ENCODE results near the gene FRMD4A.
"Not testable (repeated sequence)": the region's sequence is repeated elsewhere in the genome, so short reads cannot be mapped to it uniquely, and the experiment has no call there.

Gene FRMD4A

GRCh38 chr10:13830385-13830784 is 500.3 kb downstream of the FRMD4A start:
- DNase-seq: no peak

DNA sequence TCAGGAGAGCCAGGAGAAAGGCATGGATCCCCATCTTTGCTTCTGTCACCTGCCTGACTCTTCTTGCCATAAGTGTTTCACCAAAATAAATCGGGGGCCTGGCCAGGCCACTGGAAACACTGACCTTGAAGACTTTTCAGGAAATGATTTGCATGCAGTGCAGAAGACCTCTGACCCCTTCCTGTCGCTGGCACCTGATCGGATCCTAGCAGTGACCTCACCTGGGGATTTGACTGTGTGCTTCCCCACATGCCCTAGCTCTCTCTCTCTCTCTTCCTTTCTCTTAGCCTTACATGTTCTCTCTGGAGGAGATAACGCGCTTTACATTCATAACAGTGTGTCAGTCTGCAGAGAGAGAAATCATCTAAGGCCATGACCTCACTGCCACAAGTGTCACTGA is 500.9 kb downstream of the FRMD4A start:
- DNase-seq: no peak

- not testable (repeated sequence) for DNase-seq
Measured at GRCh38 chr10:13828284-13828683, 502.4 kb downstream of the FRMD4A start.

GRCh38 chr10:13827076-13827797 is 503.5 kb downstream of the FRMD4A start:
- DNase-seq: no peak

DNA sequence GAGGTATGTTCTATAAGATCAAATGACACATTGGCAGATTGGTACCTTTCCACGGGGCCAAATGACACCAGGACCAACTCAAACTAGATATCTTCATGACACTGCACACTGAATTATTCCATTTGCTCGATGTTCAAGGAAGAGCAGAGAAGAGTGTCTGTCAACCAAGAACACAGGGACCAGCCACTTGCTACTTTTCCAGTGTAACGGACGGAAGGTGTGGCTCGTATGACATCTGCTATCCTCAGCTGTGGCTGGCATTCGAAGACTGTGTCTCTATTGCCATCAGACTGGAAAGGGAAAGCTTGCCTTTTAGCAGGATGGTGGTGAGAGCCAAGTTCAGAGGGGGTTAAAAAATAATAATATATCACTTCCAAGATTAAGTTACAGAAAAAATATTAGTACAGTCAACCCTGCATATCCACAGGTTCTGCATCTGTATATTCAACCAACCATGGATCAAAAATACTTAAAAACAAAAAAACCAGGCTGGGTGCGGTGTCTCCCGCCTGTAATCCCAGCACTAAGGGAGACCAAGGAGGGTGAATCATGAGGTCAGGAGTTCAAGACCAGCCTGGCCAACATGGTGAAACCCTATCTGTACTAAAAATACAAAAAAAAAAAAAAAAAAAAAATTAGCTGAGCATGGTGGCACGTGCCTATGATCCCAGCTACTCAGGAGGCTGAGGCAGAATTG is 506.9 kb downstream of the FRMD4A start:
- no peak for DNase-seq

GRCh38 chr10:13823096-13823708 is 507.5 kb downstream of the FRMD4A start:
- no peak for DNase-seq

DNA sequence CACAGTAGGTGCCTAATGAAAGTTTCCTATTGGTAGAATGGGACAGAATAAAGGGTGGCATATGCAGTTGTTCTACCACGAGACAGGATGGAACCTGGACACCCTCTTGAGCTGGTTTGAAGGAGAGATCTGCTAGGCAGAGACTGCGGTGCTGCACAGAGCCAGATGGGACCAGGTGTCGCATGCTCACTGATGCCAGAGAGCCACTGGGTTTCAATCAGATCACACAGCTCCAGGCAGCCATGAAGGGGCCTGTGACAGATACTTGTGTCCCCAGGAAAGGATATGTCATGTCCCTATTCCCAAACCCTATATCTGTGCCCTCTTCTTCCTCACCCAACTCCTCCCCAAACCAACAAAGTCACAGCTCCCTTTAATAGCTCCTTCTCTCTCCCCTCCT is 508.2 kb downstream of the FRMD4A start:
- DNase-seq: no peak

DNA sequence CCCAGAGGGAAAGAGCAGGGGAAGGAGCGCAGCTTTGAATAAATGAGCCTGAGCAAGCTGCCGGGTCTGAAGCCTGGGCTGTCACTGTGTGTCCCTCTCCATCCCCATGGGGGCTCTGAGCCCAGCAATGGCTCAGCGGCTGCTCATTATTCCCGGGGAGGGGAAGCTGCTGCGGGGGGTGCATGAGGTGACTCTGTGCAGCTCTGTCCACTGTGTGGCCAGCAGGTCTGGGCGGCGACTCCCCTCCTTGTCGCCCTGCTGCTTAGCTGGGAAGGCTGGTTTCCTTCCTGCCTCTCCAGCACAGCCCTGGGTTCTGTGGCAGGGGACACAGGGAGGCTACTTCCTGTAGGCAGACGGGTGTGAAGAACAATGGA is 509.8 kb downstream of the FRMD4A start:
- DNase-seq: no peak

DNA sequence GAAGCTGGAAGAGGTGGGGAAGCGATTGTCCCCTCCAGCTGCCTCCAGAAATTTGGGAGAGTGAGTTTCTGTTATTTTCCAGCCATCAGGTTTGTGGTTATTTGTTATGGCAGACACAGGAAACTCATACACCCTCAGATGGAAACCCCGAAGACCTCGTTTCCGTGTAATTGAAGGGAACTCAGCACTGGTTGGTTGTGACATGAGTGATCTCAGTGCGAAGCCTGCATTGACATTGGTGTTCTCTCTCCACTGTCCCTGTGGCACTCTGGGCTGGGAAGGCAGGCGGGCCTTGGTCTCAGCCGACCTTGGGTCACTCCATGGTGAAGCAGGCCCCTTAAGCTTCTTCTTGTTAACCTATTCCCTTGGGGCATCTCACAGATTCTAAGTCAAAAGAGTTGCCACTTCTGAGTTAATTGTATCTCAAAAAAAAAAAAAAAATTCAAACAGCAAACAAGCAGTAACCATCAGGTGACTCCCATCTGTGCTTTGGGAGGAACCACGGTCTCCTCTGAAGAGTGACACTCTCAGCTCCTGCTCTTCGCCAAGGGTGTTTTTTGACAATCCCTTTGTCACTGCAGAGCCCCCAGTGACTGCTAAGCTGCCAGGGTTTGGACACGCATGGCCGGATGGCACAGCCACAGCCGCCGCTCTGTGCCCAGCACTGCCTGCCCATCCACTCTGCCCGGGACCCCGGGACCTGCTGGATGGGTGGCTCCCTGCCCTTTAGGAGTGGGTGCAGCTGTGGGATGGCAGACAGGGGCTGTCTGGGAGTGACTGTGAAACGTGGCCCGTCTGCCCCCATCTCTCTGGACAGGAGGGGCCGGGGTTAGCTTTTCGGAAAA is 510.4 kb downstream of the FRMD4A start:
- no peak for DNase-seq

DNA sequence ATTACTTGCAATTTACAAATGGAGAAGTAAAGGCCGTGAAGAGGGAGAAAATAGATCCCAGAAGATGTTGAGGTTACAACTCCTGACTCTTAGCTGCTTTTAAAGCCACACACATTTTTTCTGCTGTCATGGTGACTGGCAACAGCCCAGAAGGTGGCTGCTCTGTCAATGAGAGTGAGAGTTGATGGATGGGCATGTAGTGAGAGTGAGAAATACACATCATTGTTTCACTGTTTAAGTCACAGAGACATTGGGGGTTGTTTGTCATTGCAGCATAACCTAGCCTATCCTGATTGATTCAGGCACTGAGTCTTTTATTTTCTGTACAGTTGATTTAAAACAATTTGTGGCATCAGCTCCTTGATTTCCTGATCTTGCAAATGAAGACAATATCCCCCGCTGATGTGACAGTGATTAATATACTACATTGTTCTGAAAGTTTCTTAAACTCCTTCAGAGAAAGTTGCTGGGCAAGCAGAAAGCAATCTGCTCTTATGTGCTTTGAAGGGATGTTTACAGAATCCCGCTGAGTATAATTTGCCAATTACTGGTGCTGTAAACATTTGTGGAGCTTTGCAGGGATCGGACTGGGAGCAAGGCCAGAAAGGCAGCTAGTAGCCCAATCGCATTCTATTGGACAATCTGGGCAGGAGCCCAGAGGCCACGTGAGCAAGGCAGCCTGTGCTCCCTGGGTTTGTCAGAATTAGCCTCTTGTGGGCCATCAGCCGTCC is 514.4 kb downstream of the FRMD4A start:
- DNase-seq: no peak

- no peak for DNase-seq
Measured at GRCh38 chr10:13815756-13816155, 515.0 kb downstream of the FRMD4A start.

DNA sequence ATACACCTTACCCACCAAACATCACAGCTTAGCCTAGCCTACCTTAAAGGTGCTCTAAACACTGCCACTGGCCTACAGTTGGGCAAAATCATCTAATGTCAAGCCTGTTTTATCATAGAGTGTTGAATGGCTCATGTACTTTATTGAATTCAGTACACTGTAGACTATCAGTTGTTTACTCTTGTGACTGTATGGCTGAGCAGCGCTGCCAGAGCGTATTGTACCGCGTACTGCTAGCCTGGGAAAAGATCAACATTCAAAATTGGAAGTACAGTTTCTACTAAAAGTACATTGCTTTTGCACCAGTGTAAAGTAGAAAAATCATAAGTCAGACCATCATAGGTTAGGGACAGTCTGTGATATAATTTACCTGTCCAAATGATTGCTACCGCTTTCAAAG is 517.2 kb downstream of the FRMD4A start:
- DNase-seq: no peak

GRCh38 chr10:13812804-13813203 is 517.9 kb downstream of the FRMD4A start:
- DNase-seq: no peak

GRCh38 chr10:13810568-13810967 is 520.2 kb downstream of the FRMD4A start:
- no peak for DNase-seq

GRCh38 chr10:13809427-13809826 is 521.3 kb downstream of the FRMD4A start:
- no peak for DNase-seq

GRCh38 chr10:13808556-13809391 is 522.0 kb downstream of the FRMD4A start:
- no peak for DNase-seq

DNA sequence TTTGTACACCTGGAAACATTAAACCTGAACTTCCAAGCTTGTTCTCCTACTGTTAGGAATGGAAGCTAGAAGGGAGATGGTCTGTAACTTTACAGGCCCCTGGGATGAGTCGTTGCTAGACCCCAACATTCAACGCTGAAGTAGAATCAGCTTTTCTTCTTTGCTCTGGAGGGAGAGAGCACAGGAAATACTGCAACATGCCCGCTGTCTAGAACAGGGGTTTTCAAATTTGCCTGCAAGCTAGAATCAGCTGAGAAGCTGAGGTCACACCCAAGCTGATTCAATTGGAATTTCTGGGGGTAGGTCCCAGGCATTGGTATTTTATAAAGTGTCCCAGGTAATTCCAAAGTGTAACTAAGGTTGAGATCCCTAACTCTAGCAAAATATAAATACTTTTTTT is 524.3 kb downstream of the FRMD4A start:
- no peak for DNase-seq

DNA sequence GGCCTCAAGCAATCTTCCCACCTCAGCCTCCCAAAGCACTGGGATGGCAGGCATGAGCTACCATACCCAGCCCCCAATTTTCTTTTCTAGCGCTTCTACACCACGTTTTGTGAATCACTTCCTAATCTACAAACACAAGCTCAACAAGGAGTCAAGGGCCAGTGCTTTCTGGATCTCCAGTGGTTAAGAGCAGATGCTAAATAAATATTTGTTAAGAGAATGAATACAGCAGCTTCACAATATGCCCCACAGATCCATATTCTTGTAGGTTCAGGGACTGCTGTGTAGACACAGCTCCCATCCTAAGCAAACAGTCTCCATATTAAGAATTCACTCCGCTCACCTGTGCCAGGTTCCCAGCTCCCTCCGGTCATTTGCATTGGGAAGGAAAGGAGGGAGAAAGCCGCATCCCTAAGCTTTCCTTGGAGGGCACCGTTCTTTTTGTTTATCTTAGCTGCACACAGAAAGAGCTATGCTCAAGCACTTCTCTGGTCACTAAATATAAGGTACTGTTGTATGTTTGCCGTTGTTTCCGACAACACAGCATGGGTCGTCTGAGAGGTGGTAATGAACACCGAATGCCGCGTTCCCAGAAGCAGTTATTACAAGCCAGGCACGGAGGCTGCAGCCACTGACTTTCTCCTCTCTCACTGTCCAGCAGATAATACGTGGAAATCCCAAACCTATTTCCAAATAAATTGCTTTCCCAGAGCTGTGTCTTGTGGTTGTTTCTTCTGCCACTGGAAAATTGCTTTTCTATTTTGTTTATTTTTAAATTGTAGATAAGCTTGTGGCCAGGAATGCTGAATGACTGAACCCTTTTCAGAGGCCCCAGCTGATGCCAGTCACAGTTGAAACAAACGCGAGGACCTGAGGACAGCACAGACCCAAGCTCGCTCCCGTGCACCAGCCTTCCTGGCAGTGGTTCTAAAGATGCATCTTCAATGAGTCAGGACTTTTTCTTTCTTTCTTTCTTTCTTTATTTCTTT is 526.9 kb downstream of the FRMD4A start:
- no peak for DNase-seq

GRCh38 chr10:13801907-13802288 is 528.8 kb downstream of the FRMD4A start:
- DNase-seq: no peak

DNA sequence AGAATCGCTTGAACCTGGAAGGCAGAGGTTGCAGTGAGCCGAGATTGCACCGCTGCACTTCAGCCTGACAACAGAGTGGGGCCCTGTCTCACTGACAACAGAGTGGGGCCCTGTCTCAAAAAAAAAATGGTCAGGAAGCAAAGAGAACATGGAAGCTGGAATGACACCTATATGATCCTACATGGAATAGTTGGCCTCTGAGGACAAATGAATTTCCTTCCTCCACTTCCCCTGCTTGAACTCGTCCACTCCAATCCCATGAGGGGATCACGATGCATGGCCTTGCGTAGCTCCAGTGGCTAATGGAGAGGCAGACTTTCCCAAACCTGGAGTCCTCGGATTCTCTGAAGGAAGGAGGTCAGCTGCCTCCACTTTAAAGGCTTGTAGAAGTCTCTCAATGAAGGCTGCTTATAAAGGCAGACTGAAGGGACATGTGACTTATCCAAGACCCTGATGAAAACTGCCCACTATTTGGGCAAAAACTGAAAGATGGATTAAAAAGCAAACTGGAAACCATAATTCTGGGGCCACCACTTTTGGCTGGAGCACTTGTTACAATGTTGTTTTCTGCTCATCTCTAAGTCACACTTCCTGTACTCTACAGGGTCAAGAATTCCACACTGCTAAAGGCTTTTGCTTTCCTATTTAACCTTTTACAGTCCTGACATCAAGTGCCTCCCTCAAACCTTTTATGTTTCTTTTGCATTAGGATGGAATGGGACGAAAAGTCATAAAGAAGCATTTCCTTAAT is 529.4 kb downstream of the FRMD4A start:
- DNase-seq: no peak

Measured in CD4-positive, alpha-beta T cell treated with Interleukin-17A for 4 hours (primary cell).